ACC112 (cell line): ENCODE data around the gene PDLIM1.
A peak's percentile ranks its signal among the peaks of the same experiment; 100 is the strongest.
"Not testable (repeated sequence)": the region's sequence is repeated elsewhere in the genome, so short reads cannot be mapped to it uniquely, and the experiment has no call there.

Source experiments
- H2AFZ ChIP-seq: fragments of 200-600 bp; sonication (generic); one replicate; pipeline ENCODE4 v1.6.0; 2017; ENCODE audit warnings: antibody characterized with exemption, low read length; ENCODE audit not compliant: unreplicated experiment
- H3K27ac ChIP-seq: fragments of 200-600 bp; sonication (generic); 2 replicates; pipeline ENCODE4 v1.5.1; 2014; ENCODE audit warnings: low read depth, mild to moderate bottlenecking, antibody characterized with exemption, low read length, moderate library complexity
- H3K27me3 ChIP-seq: fragments of 200-600 bp; sonication (generic); 2 replicates; pipeline ENCODE4 v1.6.1; 2014; ENCODE audit warnings: mild to moderate bottlenecking, antibody characterized with exemption, low read length, moderate library complexity, mixed read lengths; ENCODE audit not compliant: insufficient read depth
- H3K36me3 ChIP-seq: fragments of 200-600 bp; sonication (generic); 2 replicates; pipeline ENCODE4 v1.6.1; 2016; ENCODE audit warnings: mild to moderate bottlenecking, antibody characterized with exemption, low read length, moderate library complexity, mixed read lengths; ENCODE audit not compliant: insufficient read depth
- H3K4me1 ChIP-seq: fragments of 200-600 bp; sonication (generic); one replicate; pipeline ENCODE4 v1.6.1; 2016; ENCODE audit warnings: low read length, mixed read lengths; ENCODE audit not compliant: insufficient read depth, unreplicated experiment, control insufficient read depth
- H3K4me3 ChIP-seq: fragments of 200-600 bp; sonication (generic); 2 replicates; pipeline ENCODE4 v1.5.1; 2014; ENCODE audit warnings: mild to moderate bottlenecking, low read depth, low read length
- H3K79me2 ChIP-seq: fragments of 200-600 bp; sonication (generic); one replicate; pipeline ENCODE4 v1.6.0; 2016; ENCODE audit warnings: low read length; ENCODE audit not compliant: control insufficient read depth, unreplicated experiment, insufficient read depth

PDLIM1 gene

GRCh38 chr10:95240811-95241210, 50.0 kb downstream of the PDLIM1 start:
- Histone ChIP-seq H3K36me3 (peaks cover 6% of the 10 kb centered on the region), H3K27me3 (no peaks in the 10 kb centered on the region), H3K4me3 (no peak overlapping the region), H3K4me1 (peaks cover 19% of the 10 kb centered on the region), H3K79me2 (no peaks in the 10 kb centered on the region), H2AFZ (no peak overlapping the region), H3K27ac (no peak overlapping the region)

- peaks cover 25% of the 10 kb centered on the region for H3K4me1 ChIP-seq
- not testable (repeated sequence) for H3K27ac ChIP-seq, H2AFZ ChIP-seq, H3K4me3 ChIP-seq, H3K36me3 ChIP-seq, H3K79me2 ChIP-seq, H3K27me3 ChIP-seq
Measured at GRCh38 chr10:95240096-95240495, 50.7 kb downstream of the PDLIM1 start.

- H3K4me3 ChIP-seq = no peak overlapping the region
- no peak overlapping the region for H3K27ac ChIP-seq
- H3K79me2 ChIP-seq = no peaks in the 10 kb centered on the region
- H2AFZ ChIP-seq = no peak overlapping the region
- H3K4me1 ChIP-seq = peaks cover 29% of the 10 kb centered on the region
- H3K36me3 ChIP-seq = peaks cover 15% of the 10 kb centered on the region
- no peaks in the 10 kb centered on the region for H3K27me3 ChIP-seq
Measured at GRCh38 chr10:95237376-95238170, 53.2 kb downstream of the PDLIM1 start.

DNA sequence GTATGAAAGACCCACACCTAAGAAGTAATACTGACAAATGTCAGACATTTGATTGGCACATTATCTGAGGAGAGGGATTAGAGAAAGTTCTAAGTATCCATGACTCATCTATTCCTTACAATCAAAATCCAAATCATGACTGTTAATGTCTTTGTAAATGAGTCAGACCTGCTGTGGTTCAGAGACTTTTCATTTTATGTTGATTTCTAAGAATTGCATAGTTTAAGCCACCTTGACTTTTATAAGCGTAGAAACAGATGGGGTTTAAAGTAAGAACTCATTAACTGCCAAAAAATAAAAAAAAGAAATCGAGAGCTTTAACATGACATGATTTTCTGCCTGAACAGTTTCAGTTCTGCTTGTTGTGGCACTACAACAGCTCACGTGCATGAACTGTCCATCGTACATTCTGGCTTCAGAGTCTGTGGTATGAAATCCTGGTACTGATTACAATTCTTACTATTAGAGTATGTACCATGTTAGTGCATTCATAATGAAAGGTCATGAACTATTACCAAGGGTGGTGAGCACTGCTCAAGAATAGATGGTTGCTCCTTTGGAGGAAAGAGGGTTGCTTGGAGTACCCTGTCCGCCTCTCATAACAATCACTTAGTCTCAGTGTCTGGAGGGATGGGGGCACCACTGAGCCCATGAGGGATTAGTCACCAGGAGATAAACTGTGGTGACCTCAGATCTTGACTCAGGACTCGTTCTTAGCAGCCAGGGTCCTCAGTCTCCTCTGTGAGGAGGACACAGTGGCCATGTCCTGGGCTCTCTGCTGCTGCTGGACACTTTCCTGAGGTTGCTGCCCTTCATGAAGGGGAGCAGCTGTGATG, 54.5 kb downstream of the PDLIM1 start:
- H3K4me3 ChIP-seq = no peak overlapping the region
- H2AFZ ChIP-seq = no peak overlapping the region
- peaks cover 29% of the 10 kb centered on the region for H3K4me1 ChIP-seq
- H3K36me3 ChIP-seq = peaks cover 21% of the 10 kb centered on the region
- H3K27me3 ChIP-seq = no peaks in the 10 kb centered on the region
- H3K79me2 ChIP-seq = no peaks in the 10 kb centered on the region
- peak overlapping the region; percentile 68 for H3K27ac ChIP-seq

DNA sequence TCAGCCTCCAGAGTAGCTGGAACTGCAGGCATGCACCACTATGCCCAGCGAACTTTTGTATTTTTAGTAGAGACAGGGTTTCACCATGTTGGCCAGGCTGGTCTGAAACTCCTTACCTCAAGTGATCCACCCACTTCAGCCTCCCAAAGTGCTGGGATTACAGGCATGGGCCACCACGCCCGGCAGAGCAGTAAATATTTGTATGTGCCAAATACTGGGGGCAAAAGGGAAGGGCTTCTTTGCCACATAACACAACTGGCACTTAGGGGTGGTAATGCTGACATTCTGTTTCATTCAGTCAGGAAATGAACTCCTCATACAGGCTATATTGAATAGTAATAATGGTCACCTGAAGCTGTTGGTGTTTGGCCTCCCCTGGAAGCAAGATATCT, 55.1 kb downstream of the PDLIM1 start:
- Histone ChIP-seq H3K27me3 (no peaks in the 10 kb centered on the region), H3K36me3 (peaks cover 24% of the 10 kb centered on the region), H3K27ac (peak overlapping the region; percentile 68), H3K4me3 (no peak overlapping the region), H3K79me2 (no peaks in the 10 kb centered on the region), H2AFZ (no peak overlapping the region), H3K4me1 (peaks cover 29% of the 10 kb centered on the region)

DNA sequence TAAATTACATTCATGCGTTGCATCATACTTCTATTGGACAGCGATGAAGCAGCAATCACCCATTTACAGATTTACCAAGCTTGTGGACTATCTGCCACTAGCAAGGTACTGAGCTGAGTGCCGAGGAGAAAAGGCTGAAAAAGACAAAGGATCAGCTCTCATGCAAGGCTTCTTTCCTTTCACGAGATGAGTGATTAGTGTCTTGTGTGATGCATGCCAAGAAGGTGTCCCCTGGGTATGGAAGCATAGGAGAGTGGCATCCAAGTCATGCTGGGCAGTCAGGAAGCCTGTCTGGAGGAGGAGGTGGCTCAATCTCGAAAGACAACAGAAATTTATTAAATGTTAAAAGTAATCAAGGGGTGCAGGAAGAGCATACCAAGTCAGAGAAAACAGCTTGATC, 55.9 kb downstream of the PDLIM1 start:
- Histone ChIP-seq H3K79me2 (no peaks in the 10 kb centered on the region), H3K27ac (no peak overlapping the region), H3K27me3 (no peaks in the 10 kb centered on the region), H3K4me1 (peaks cover 33% of the 10 kb centered on the region), H3K36me3 (peaks cover 24% of the 10 kb centered on the region; the same call in 1 of the 2 replicates), H3K4me3 (no peak overlapping the region), H2AFZ (no peak overlapping the region)

GRCh38 chr10:95233377-95234034, 57.3 kb downstream of the PDLIM1 start:
- Histone ChIP-seq H2AFZ (no peak overlapping the region), H3K4me3 (no peak overlapping the region), H3K27ac (no peak overlapping the region), H3K27me3 (no peaks in the 10 kb centered on the region), H3K79me2 (no peaks in the 10 kb centered on the region), H3K36me3 (peaks cover 24% of the 10 kb centered on the region; the same call in 1 of the 2 replicates), H3K4me1 (peaks cover 44% of the 10 kb centered on the region)

DNA sequence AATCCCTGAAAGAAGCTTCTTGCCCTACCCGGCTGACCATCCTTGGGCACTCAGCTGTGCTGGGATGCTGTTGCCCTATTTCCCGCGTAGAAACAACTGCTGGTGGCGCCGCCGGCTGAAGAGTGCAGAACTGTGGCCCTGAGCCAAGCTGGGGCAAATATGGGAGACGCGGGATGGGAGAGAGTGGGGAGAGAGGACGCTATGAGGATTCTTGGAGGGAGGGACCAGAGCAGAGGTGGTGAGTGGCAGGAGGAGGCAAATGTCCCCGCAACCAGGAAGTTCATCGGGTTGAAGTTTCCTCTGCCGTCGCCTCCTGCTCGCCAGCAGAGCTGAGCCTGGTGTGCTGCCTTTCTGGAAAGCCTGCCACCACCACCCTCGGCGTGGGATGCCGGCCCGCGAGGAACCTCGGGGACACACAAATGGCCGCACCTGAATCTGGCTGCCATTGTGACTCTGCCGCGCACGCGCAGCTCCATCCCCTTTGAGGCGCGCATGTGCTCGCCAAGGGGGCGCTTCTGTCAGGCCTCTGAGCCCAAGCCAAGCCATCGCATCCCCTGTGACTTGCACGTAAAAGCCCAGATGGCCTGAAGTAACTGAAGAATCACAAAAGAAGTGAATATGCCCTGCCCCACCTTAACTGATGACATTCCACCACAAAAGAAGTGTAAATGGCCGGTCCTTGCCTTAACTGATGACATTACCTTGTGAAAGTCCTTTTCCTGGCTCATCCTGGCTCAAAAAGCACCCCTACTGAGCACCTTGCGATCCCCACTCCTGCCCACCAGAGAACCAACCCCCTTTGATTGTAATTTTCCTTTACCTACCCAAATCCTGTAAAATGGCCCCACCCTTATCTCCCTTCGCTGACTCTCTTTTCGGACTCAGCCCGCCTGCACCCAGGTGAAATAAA, 59.9 kb downstream of the PDLIM1 start:
- H2AFZ ChIP-seq, H3K27me3 ChIP-seq, H3K79me2 ChIP-seq, H3K4me3 ChIP-seq: not testable (repeated sequence)
- peaks cover 31% of the 10 kb centered on the region for H3K4me1 ChIP-seq
- H3K27ac ChIP-seq = peak overlapping the region; percentile 95
- H3K36me3 ChIP-seq = peaks cover 24% of the 10 kb centered on the region; the same call in 1 of the 2 replicates

GRCh38 chr10:95229724-95230627, 60.8 kb downstream of the PDLIM1 start:
- H3K36me3 ChIP-seq = peaks cover 24% of the 10 kb centered on the region; the same call in 1 of the 2 replicates
- peak overlapping the region; percentile 35 for H2AFZ ChIP-seq
- peak overlapping the region; percentile 95 for H3K27ac ChIP-seq
- no peaks in the 10 kb centered on the region for H3K27me3 ChIP-seq
- H3K79me2 ChIP-seq = no peaks in the 10 kb centered on the region
- peak overlapping the region; percentile 32; the same call in 1 of the 2 replicates for H3K4me3 ChIP-seq
- peaks cover 22% of the 10 kb centered on the region for H3K4me1 ChIP-seq
